Measurements from ENCODE around the gene ARMC9.

Gene ARMC9

GRCh38 chr2:231284296-231284695 lies 85.9 kb downstream of the ARMC9 start (continued):
- TF ChIP-seq CREB5 (CRISPR knock-in tag; IDR thresholded peaks at IDR 0.05; ENCODE audit: low read depth) (no peak), ZFP30 (CRISPR knock-in tag; IDR thresholded peaks at IDR 0.05) (no peak), ZFP3 (CRISPR knock-in tag; IDR thresholded peaks at IDR 0.05) (no peak)

- ATAC-seq = no peak
Measured at GRCh38 chr2:231286964-231287363, 88.5 kb downstream of the ARMC9 start.

GRCh38 chr2:231287696-231288095 lies 89.3 kb downstream of the ARMC9 start:
- no peak for ATAC-seq
- TF ChIP-seq PATZ1 (CRISPR knock-in tag; IDR thresholded peaks at IDR 0.05; ENCODE audit: borderline replicate concordance) (no peak), ZFP30 (CRISPR knock-in tag; IDR thresholded peaks at IDR 0.05) (no peak), ESRRG (CRISPR knock-in tag; IDR thresholded peaks at IDR 0.05) (no peak), TCF4 (CRISPR knock-in tag; IDR thresholded peaks at IDR 0.05; ENCODE audit: borderline replicate concordance) (no peak)

More at GRCh38 chr2:231286964-231287363, 88.5 kb downstream of the ARMC9 start:
- TF ChIP-seq SNAI2 (CRISPR knock-in tag; IDR thresholded peaks at IDR 0.05) (no peak), TCF4 (CRISPR knock-in tag; IDR thresholded peaks at IDR 0.05; ENCODE audit: borderline replicate concordance) (no peak), TOX (CRISPR knock-in tag; IDR thresholded peaks at IDR 0.05; ENCODE audit: borderline replicate concordance) (no peak), BACH2 (CRISPR knock-in tag; IDR thresholded peaks at IDR 0.05; ENCODE audit: borderline replicate concordance) (no peak), PATZ1 (CRISPR knock-in tag; IDR thresholded peaks at IDR 0.05; ENCODE audit: borderline replicate concordance) (no peak), ISL1 (CRISPR knock-in tag; IDR thresholded peaks at IDR 0.05) (no peak), CSRNP3 (CRISPR knock-in tag; IDR thresholded peaks at IDR 0.05) (no peak), ZFP30 (CRISPR knock-in tag; IDR thresholded peaks at IDR 0.05) (no peak), CSDC2 (CRISPR knock-in tag; IDR thresholded peaks at IDR 0.05) (no peak), RARB (CRISPR knock-in tag; IDR thresholded peaks at IDR 0.05) (no peak)

GRCh38 chr2:231288590-231288989 lies 90.2 kb downstream of the ARMC9 start:
- ATAC-seq = no peak
- TF ChIP-seq RARB (CRISPR knock-in tag; IDR thresholded peaks at IDR 0.05) = no peak
- TF ChIP-seq CSDC2 (CRISPR knock-in tag; IDR thresholded peaks at IDR 0.05) = no peak
- TF ChIP-seq GLIS3 (CRISPR knock-in tag; IDR thresholded peaks at IDR 0.05) = no peak
- no peak for TF ChIP-seq ZFP30 (CRISPR knock-in tag; IDR thresholded peaks at IDR 0.05)
- TF ChIP-seq ARNTL (CRISPR knock-in tag; IDR thresholded peaks at IDR 0.05; ENCODE audit: borderline replicate concordance, low read depth) = no peak
- no peak for TF ChIP-seq ESRRG (CRISPR knock-in tag; IDR thresholded peaks at IDR 0.05)
- TF ChIP-seq PATZ1 (CRISPR knock-in tag; IDR thresholded peaks at IDR 0.05; ENCODE audit: borderline replicate concordance) = no peak
- TF ChIP-seq TSHZ2 (CRISPR knock-in tag; IDR thresholded peaks at IDR 0.05) = no peak
- TF ChIP-seq ZNF70 (CRISPR knock-in tag; IDR thresholded peaks at IDR 0.05) = no peak
- no peak for TF ChIP-seq POU6F1 (CRISPR knock-in tag; IDR thresholded peaks at IDR 0.05; ENCODE audit: borderline replicate concordance, low read depth)
- no peak for TF ChIP-seq BACH2 (CRISPR knock-in tag; IDR thresholded peaks at IDR 0.05; ENCODE audit: borderline replicate concordance)
- no peak for TF ChIP-seq CSRNP3 (CRISPR knock-in tag; IDR thresholded peaks at IDR 0.05)
- no peak for TF ChIP-seq ZC3H10 (CRISPR knock-in tag; IDR thresholded peaks at IDR 0.05)
